Astrocyte (in vitro differentiated cells and primary cell): ENCODE measurements around the gene TBCEL.

Source experiments
- CTCF ChIP-seq: IDR thresholded peaks from 2 replicates; pipeline ENCODE4 v1.5.1; 2011; ENCODE audit warnings: low read depth, mild to moderate bottlenecking, inconsistent platforms, low read length, moderate library complexity; ENCODE audit not compliant: insufficient read depth
- EZH2 ChIP-seq: IDR thresholded peaks from 2 replicates; pipeline ENCODE4 v1.6.1; 2012; ENCODE audit warnings: mild to moderate bottlenecking, low read length, inconsistent platforms; ENCODE audit not compliant: insufficient read depth

GRCh38 chr11:120985718-120986569 is 38.0 kb upstream of the TBCEL start:
- TF ChIP-seq CTCF (no peak), EZH2 (peak; percentile 39)
